HUES48 (cell line): ENCODE results near the gene REM2.

Experiments used
- H3K27ac ChIP-seq: one replicate; pipeline ENCODE4 v1.7.0; 2013; ENCODE audit warnings: low read depth, low read length, inconsistent platforms
- H3K27me3 ChIP-seq: 2 replicates; pipeline ENCODE4 v1.6.1; 2013; ENCODE audit warnings: mild to moderate bottlenecking, low read length; ENCODE audit not compliant: control insufficient read depth, insufficient read depth
- H3K36me3 ChIP-seq: 2 replicates; pipeline ENCODE4 v1.6.1; 2013; ENCODE audit warnings: low read length; ENCODE audit not compliant: control insufficient read depth, insufficient read depth
- H3K4me1 ChIP-seq: 2 replicates; pipeline ENCODE4 v1.6.1; 2013; ENCODE audit warnings: mild to moderate bottlenecking, low read length; ENCODE audit not compliant: control insufficient read depth, insufficient read depth
- H3K4me3 ChIP-seq: 2 replicates; pipeline ENCODE4 v1.5.1; 2013; ENCODE audit warnings: mild to moderate bottlenecking, low read depth, low read length
- H3K9ac ChIP-seq: 2 replicates; pipeline ENCODE4 v1.6.1; 2013; ENCODE audit warnings: mild to moderate bottlenecking, low read depth, low read length, moderate library complexity
- H3K9me3 ChIP-seq: 2 replicates; pipeline ENCODE4 v1.6.1; 2013; ENCODE audit warnings: low read length; ENCODE audit not compliant: control insufficient read depth, insufficient read depth

The REM2 gene

DNA sequence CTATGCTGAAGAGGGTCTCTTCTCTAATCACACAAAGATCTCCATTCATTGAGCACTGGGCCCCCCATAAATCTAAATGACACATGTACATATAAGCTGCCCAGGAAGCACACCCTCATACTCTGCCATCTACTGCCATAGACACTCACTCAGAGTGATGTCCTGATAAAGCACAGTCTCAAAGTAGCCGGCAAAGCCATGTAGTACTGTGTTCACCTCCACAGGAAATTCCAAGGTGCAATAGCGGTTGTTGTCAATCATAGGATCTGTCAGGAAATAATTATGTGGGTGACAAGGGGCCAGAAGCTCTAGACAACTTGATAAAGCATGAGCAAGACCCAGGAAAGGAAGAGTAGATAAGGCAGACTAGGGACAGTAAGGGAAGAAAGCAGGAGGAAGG, 39.3 kb downstream of the REM2 start:
- Histone ChIP-seq H3K9ac (no peak overlapping the region), H3K27ac (no peak overlapping the region)

DNA sequence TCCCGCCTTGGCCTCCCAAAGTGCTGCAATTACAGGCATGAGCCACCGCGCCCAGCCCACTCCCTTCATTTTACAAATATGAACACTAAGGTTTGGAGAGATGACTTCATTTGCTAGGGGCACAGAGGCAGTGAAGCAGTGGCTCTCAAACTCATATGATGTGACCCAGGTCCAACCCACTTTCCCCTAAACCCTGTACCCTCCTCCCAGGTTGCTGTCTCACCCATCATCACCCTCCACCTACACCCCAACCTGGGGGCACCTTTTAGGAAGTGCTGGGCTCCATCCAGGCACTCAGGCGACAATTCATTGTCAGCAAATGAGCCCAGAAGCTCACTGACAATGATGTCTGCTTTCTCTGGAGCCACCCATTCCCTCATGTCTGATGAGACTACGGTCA, 40.7 kb downstream of the REM2 start:
- no peaks in the 10 kb centered on the region for H3K9me3 ChIP-seq

More for the DNA sequence above, 39.3 kb downstream of the REM2 start:
- no peaks in the 10 kb centered on the region for H3K9me3 ChIP-seq
- no peaks in the 10 kb centered on the region for H3K4me1 ChIP-seq
- no peaks in the 10 kb centered on the region for H3K27me3 ChIP-seq
- H3K4me3 ChIP-seq, result no peak overlapping the region
- peaks cover 67% of the 10 kb centered on the region for H3K36me3 ChIP-seq

DNA sequence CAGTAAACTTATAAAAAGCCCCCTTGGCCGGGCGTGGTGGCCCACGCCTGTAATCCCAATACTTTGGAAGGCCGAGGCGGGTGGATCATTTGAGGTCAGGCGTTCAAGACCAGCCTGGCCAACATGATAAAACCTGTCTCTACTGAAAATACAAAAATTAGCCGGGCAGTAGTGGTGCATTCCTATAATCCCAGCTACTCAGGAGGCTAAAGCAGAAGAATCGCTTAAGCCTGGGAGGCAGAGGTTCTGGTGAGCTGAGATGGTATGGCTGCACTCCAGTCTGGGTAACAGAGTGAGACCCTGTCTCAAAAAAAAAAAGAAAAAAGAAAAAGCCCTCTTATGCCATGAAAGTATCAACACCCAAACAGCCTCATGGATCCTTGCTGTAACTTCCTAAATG, 42.5 kb downstream of the REM2 start:
- Histone ChIP-seq H3K4me1 (no peaks in the 10 kb centered on the region), H3K27ac (no peak overlapping the region), H3K27me3 (no peaks in the 10 kb centered on the region), H3K36me3 (peaks cover 63% of the 10 kb centered on the region), H3K9ac (no peak overlapping the region), H3K9me3 (no peaks in the 10 kb centered on the region), H3K4me3 (no peak overlapping the region)

More for the DNA sequence above, 40.7 kb downstream of the REM2 start:
- Histone ChIP-seq H3K4me1 (no peaks in the 10 kb centered on the region), H3K27me3 (no peaks in the 10 kb centered on the region), H3K36me3 (peaks cover 68% of the 10 kb centered on the region), H3K4me3 (no peak overlapping the region), H3K27ac (no peak overlapping the region), H3K9ac (no peak overlapping the region)

DNA sequence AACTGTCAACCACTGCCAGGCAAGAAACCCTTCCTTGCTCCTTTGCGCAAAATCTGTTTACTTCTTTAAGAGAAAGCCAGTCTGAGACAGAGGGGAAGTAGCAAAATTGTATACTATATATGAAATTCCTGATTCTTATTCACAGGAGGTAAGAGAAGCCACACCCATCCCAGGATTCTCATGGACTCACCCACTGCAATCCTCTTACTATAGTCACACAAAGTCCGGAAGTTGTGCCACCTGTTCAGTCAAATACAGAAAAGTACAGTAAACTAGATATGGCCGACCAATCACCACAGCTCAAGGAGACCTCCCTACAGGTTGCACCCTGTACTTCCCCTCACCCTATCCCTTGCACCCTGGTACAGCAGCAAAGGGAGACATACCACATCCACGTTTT, 43.3 kb downstream of the REM2 start:
- Histone ChIP-seq H3K4me3 (no peak overlapping the region), H3K9ac (no peak overlapping the region), H3K9me3 (no peaks in the 10 kb centered on the region), H3K4me1 (no peaks in the 10 kb centered on the region), H3K27ac (no peak overlapping the region), H3K36me3 (peaks cover 55% of the 10 kb centered on the region), H3K27me3 (no peaks in the 10 kb centered on the region)

DNA sequence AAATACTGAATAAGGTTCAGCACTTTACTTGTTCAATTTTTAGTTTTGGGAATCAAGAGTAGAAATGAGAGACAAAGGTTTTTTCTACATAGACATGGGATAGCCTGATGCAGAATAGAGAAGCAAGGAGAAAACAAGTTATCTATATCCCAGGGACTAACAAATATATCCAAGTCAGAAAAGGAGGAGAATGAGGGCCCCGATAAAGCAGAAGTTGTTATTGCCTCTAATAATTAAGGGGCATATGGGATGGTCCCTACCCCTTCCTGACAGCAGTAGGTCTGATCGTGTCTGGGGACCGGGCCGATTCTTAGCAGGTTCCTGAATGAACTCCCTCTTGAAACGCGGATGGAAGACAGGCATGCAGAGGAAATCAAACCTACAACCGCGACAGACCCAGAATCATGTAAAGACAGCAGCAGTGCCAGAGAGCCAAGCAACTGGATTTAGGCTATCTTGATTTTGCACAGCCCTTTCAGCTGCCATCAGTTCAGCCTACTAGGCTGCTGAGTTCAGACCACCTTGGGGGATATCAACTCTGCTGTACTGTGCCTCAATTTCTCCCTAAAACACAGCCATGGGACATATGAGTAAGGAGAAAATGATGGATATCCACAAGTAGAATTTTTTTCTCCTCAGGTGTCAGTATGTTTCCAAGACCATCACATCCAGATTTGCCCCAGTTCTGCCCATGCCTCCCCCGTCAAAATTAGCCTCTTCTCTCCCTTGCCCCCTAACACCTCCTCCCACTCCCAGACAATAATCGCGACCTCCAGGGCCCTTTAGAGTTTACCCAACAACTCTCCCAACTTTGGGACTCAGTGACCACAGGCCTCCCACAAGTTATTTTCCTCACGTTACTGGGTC, 45.4 kb downstream of the REM2 start:
- Histone ChIP-seq H3K36me3 (peaks cover 37% of the 10 kb centered on the region), H3K4me1 (no peaks in the 10 kb centered on the region), H3K9me3 (no peaks in the 10 kb centered on the region), H3K9ac (peak overlapping the region; percentile 88), H3K4me3 (peak overlapping the region; percentile 87), H3K27ac (peak overlapping the region; percentile 88), H3K27me3 (no peaks in the 10 kb centered on the region)

DNA sequence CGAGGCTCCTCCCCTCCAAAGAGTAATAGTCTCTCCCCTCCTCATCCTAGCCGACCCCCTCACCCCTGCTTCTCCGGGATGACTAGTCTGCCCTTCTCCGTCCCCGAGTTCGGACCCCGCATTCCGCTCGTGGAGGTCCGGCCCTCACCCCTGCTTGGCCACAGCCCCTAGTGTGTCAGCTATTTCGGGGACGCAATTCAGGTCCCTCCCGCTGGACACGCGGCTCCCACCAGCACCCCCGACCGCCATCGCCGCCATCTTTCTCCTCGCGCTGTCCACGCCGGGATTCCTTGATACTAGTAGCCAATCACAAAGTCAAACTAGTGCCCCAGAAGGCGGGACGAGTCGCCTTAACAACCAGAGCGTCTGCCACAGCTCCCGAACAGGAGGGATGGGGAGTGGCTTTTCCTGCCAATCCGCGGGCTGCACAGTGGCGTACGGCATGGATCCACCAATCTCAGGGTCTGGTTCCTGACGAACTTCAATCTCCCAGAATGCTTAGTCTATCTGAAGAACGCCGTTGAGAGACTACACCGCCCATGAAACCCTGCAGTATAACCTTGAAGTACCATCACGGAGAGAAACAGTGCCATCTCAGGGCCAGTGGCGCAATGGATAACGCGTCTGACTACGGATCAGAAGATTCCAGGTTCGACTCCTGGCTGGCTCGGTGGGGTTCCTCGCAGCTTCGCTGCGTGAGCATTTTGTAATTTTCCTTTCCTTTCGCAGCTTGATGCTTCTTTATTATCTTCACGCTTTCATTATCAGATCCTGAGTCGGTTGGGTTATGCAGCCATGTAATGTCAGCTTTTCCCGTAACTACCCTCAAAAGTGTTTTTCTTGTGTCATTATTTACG, 46.3 kb downstream of the REM2 start, which contains the start of gene PRMT5:
Gene PRMT5, minus strand, starts transcription at position 273 of the 857 bp plus-strand sequence. Its CDS starts 15 bp downstream, at position 258.
- Histone ChIP-seq H3K9ac (peak within 1 kb of the TSS; percentile 88), H3K4me1 (no peaks in the 10 kb centered on the region)

DNA sequence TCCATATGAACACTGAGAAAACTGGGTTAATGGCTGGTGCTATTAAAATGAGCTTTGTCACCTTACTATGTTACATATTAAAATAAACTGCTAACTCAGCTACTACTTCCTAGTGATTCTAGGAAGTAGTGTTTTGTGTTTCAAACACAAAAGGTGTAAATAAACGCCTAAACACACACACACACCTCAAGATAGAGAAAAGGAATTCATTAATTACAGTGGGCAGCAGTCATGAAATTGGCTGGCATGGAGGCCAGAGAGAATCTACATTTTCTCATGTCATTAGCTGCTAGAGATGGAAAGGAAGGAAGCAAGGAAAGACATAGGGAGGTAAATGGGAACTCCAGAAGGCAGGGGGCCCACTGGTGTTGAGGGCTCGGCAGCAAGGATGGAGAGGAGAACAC, 46.9 kb downstream of the REM2 start:
- peak overlapping the region; percentile 58 for H3K9ac ChIP-seq
- H3K4me3 ChIP-seq, result peak overlapping the region; percentile 87
- no peaks in the 10 kb centered on the region for H3K27me3 ChIP-seq
- H3K36me3 ChIP-seq, result peaks cover 22% of the 10 kb centered on the region
- no peaks in the 10 kb centered on the region for H3K4me1 ChIP-seq
- peak overlapping the region; percentile 62 for H3K27ac ChIP-seq
- H3K9me3 ChIP-seq, result no peaks in the 10 kb centered on the region

More for the DNA sequence above, 46.3 kb downstream of the REM2 start, which contains the start of gene PRMT5:
- peaks cover 29% of the 10 kb centered on the region for H3K36me3 ChIP-seq
- no peaks in the 10 kb centered on the region for H3K9me3 ChIP-seq
- H3K27ac ChIP-seq, result peak within 1 kb of the TSS; percentile 88
- no peaks in the 10 kb centered on the region for H3K27me3 ChIP-seq
- peak within 1 kb of the TSS; percentile 87 for H3K4me3 ChIP-seq

DNA sequence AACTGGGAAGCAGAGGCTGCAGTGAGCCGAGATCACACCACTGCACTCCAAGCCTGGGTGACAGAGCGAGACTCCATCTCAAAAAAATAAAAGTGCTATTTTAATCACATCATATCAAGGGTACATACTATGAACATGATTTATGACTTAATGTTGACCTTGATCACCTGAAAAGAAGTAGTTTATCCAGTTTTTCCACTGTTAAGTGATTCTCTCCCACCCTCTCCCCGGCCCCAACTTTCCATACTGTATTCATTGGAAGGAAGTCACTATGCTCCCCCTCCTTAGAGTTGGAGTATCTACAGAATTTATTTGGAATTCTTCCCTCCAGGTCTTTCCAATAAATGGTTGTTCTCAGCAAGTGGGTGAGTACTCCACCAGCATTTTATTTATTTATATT, 49.1 kb downstream of the REM2 start:
- H3K27ac ChIP-seq, result no peak overlapping the region
- H3K9me3 ChIP-seq, result no peaks in the 10 kb centered on the region
- peaks cover 4% of the 10 kb centered on the region for H3K36me3 ChIP-seq
- H3K27me3 ChIP-seq, result no peaks in the 10 kb centered on the region
- no peak overlapping the region for H3K9ac ChIP-seq
- no peak overlapping the region for H3K4me3 ChIP-seq
- no peaks in the 10 kb centered on the region for H3K4me1 ChIP-seq

DNA sequence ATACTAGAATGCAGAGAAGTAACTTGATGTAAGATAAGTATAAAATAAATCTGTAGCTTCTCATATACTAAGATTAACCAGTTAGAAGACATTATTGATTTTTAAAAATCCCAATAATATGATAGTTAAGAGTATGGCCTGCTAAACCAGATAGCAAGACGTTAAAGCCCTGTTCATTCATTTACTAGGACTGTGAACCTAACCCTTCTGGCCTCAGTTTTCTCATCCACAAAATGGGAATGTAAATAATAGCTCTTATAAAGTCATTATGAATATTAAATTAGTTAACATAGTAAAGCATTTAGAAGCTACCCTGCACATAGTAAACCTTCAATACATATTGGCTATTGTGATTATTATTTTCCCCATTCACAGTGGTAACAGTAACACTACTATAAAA, 52.1 kb downstream of the REM2 start:
- H3K36me3 ChIP-seq, result no peaks in the 10 kb centered on the region
- no peaks in the 10 kb centered on the region for H3K4me1 ChIP-seq

More for the DNA sequence above, 52.1 kb downstream of the REM2 start:
- Histone ChIP-seq H3K4me3 (no peak overlapping the region), H3K9ac (no peak overlapping the region), H3K27ac (no peak overlapping the region), H3K27me3 (no peaks in the 10 kb centered on the region), H3K9me3 (no peaks in the 10 kb centered on the region)
